ENCODE measurements around the gene PANK3. TPM values are rescaled to one million over a fixed set of nuclear protein-coding genes. Genes with fewer than 3 reads are reported as not detected.

The PANK3 gene
- total RNA-seq, 1 experiment from 2014 or later: 82.6 TPM

DNA sequence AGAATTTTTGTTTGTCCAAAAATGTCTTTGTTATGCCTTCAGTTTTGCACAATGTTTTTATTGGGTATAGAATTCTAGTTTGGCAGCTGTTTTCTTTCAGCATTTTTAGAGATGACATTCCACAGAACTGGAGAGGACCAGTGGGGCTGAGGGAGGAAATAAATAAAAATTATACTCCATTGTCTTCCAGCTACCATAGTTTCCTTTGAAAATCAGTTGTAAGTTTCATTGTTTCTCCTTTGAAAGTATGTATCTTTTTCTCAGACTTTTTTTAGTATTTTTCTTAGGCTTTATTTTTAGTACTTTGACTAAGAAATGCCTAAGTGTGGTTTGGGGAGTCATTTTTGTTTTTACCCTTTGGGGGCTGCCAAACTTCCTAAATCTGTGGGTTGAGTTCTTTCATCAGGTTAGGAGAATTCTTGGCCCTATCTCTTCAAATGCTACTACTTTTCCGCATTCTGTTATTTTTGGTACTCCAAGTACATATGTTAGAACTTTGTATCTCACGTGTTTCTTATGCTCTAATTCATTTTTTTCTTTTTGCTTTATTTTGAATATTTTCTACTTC lies 65.2 kb downstream of the PANK3 start:
- Histone ChIP-seq H3K4me1 (ENCODE audit: insufficient read depth, low read length) (no peaks in the 10 kb centered on the region), H2BK120ac (ENCODE audit: low read depth, low read length, poor library complexity, severe bottlenecking) (no peak overlapping the region), H3K9ac (ENCODE audit: extremely low read depth, insufficient read length, low read length) (no peak overlapping the region), H3K23ac (ENCODE audit: insufficient read length, low read depth, low read length) (no peak overlapping the region), H2AK5ac (ENCODE audit: insufficient read length, low read length) (no peak overlapping the region), H3K9me3 (ENCODE audit: control insufficient read depth, low read depth, low read length) (no peaks in the 10 kb centered on the region), H3K27me3 (ENCODE audit: insufficient read depth, low read length) (no peaks in the 10 kb centered on the region), H3K18ac (ENCODE audit: insufficient read length, low read depth, low read length) (no peak overlapping the region), H3K79me1 (ENCODE audit: insufficient read depth, low read depth, low read length, poor library complexity, severe bottlenecking) (no peaks in the 10 kb centered on the region), H3K23me2 (ENCODE audit: insufficient read length, low read depth, low read length, poor library complexity, severe bottlenecking) (no peaks in the 10 kb centered on the region), H4K5ac (ENCODE audit: insufficient read length, low read depth, low read length) (no peak overlapping the region), H3K79me2 (ENCODE audit: insufficient read depth, low read length) (no peaks in the 10 kb centered on the region), H4K20me1 (ENCODE audit: control insufficient read depth, insufficient read depth, insufficient read length) (no peaks in the 10 kb centered on the region), H2BK12ac (ENCODE audit: insufficient read length, low read depth, low read length) (no peak overlapping the region), H2BK5ac (ENCODE audit: insufficient read length, low read length) (no peak overlapping the region), H2BK15ac (ENCODE audit: low read depth, low read length) (no peak overlapping the region), H3K4me2 (ENCODE audit: insufficient read depth, insufficient read length, low read length) (no peak overlapping the region), H3K4ac (ENCODE audit: low read depth, low read length) (no peak overlapping the region), H3T11ph (ENCODE audit: low read length) (no peak overlapping the region), H4K91ac (ENCODE audit: insufficient read length, low read depth, low read length) (no peak overlapping the region), H3K56ac (ENCODE audit: insufficient read length, low read depth, low read length) (no peak overlapping the region), H2AFZ (ENCODE audit: low read length) (no peak overlapping the region), H4K8ac (replicated peaks; ENCODE audit: insufficient read length, low read depth, low read length) (no peak overlapping the region), H2BK20ac (ENCODE audit: low read depth, low read length, poor library complexity, severe bottlenecking) (no peak overlapping the region), H3K27ac (ENCODE audit: insufficient read length, low read depth, low read length) (no peak overlapping the region), H3K14ac (ENCODE audit: insufficient read depth, low read length) (no peak overlapping the region)
- Mint-ChIP-seq H3K4me3 (no peak overlapping the region), H3K36me3 (ENCODE audit: insufficient read depth in 1 of 3, low read depth in 3 of 3) (peaks cover 63 to 90% (median 89%) of the 10 kb centered on the region in 3 experiments), H3K9me3 (peaks cover 3 to 9% of the 10 kb centered on the region in 2 experiments; a peak in 3 of 5 replicates), H3K27ac (no peak overlapping the region), H3K27me3 (ENCODE audit: low read depth) (no peaks in the 10 kb centered on the region), H3K4me1 (no peaks in the 10 kb centered on the region)
- TF ChIP-seq, protein P1, sequence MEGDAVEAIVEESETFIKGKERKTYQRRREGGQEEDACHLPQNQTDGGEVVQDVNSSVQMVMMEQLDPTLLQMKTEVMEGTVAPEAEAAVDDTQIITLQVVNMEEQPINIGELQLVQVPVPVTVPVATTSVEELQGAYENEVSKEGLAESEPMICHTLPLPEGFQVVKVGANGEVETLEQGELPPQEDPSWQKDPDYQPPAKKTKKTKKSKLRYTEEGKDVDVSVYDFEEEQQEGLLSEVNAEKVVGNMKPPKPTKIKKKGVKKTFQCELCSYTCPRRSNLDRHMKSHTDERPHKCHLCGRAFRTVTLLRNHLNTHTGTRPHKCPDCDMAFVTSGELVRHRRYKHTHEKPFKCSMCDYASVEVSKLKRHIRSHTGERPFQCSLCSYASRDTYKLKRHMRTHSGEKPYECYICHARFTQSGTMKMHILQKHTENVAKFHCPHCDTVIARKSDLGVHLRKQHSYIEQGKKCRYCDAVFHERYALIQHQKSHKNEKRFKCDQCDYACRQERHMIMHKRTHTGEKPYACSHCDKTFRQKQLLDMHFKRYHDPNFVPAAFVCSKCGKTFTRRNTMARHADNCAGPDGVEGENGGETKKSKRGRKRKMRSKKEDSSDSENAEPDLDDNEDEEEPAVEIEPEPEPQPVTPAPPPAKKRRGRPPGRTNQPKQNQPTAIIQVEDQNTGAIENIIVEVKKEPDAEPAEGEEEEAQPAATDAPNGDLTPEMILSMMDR (conservative IDR thresholded peaks at IDR 0.05): no peak
- DNase-seq: no peak
- WGBS (ENCODE audit: extremely low coverage, insufficient read length, low lambda C conversion rate): no CpG with 5 or more reads among the region's 2 CpGs
